ENCODE results near the gene LRRC4C.

LRRC4C gene

GRCh38 chr11:41189701-41190436 lies 269.6 kb downstream of the LRRC4C start:
- H3K4me3 ChIP-seq (ENCODE audit: low read depth, low read length): no peak overlapping the region
- DNase-seq (ENCODE audit: low read depth): no peak

DNA sequence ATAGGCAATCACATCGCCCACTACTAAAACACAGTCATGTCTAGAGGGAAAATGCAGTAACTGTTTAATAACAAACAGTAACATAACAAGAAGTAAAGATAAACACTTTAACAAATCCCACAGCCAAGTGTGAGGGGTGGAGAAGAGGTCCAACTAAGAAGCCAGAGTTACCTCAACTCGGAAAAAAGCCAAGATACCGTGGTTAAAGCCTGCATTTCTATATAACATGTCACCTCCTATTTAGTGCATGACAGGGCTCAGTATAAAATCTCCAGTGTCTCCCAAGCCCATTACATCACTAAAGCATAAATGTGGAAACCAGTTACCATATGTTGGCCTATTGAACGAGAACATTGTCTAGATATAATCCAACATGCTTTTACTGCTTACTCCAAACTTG lies 281.7 kb downstream of the LRRC4C start:
- H3K4me3 ChIP-seq (ENCODE audit: low read depth, low read length): no peak overlapping the region
- no peak for DNase-seq (ENCODE audit: low read depth)

DNA sequence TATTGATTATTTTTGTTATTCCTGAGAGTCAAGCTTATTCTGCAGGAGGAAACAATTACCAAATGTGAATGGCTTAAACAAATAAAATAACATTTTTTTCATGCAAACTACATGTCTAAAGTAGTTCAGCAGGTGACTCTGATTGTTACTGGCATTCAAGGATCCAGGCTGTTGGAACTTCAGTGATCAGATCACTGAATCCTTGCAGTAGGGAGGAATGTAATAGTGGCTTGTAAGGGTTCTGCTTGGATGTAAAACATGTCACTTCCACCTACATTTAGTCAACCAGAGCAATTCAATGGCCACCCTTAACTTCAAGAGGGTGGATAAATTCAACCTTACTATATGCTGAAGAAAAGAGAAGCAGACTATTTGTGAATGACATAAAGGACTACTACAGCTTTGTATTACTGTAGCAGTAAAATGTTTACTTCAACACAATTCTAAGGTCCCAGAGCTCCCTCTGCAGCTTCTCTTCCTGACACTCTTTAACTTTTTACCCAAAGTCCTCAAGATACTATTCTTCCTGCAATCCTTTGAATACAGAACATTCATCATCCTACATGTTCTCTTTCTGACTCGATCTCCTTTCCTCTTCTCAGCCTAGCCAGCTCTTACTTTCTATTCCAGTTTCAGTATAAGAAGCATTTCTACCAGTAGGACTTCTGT lies 284.0 kb downstream of the LRRC4C start:
- no peak for DNase-seq (ENCODE audit: low read depth)

DNA sequence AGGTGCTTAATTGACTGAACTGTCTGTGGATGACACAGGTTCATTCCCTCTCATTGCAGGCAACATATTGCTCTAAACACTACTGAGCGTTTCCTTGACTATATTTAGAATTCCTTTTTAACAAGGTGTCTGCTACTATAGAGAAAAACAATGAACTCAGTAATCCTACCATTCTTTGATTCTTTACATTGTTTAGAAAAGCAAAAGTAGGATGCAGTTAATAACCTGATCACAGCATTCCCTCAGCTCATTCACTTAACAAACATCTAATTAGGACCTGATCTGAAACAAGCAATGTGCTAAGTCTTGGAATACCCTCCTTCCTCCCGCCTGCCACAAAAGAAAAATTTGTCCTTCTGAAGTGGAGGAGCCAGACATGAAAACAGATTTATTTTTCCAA lies 313.1 kb downstream of the LRRC4C start:
- no peak overlapping the region for H3K4me3 ChIP-seq (ENCODE audit: low read depth, low read length)
- no peak for DNase-seq (ENCODE audit: low read depth)

More for the DNA sequence above, 284.0 kb downstream of the LRRC4C start:
- no peak overlapping the region for H3K4me3 ChIP-seq (ENCODE audit: low read depth, low read length)

DNA sequence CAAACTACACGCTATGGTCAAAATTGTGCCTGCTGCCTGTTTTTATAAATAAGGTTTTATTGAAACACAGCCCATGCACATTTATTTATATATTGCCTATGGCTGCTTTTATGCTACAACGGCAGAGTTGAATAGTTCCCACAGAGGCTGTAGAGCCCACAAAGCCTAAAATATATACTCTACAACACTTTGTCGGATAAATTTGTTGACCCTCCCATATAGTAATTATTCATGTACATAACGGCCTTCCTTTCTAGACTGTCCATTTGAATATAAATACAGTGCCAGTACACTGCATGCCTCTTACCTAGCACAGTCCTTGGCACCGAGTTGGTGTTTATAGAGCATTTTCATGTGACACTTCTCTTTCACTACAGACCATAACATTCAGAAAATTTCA lies 314.0 kb downstream of the LRRC4C start:
- no peak for DNase-seq (ENCODE audit: low read depth)
- H3K4me3 ChIP-seq (ENCODE audit: low read depth, low read length): no peak overlapping the region

DNA sequence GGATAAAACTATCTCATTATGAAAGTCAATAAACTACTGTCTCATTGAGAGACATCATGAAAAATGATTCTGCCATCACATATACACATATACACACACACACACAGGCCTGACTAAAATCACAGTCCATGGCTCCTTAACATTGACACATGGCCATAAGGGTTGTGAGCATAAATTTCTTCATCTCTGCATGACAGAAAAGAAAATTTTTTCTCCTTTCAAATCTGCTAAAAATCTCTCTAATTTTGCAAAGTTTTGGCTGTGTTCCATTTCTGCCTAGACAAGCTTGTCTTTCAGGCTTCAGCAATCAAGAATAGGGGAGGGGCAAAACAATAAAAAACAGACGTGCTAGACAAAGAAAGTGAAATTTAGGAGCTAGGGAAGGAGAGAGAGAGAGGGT lies 324.5 kb downstream of the LRRC4C start:
- H3K4me3 ChIP-seq (ENCODE audit: low read depth, low read length): no peak overlapping the region
- DNase-seq (ENCODE audit: low read depth): no peak

DNA sequence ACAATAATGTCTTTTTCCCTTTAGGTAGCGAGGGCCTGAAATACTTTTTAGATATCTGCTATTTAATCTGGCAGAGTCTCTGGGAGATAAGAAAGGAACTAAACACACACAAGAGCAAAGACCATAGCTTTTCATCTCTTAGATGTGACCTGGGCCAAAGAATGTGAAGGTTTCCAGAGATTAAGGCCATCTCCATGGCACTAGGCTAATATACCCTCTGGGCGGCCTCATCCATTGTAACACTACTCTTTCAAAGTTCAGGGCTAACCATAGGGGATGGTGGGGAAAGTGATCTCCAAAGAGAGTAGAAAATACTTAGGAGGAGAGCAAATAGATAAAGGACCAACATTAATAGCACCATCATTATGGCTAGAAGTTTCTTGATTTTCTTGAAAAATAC lies 326.4 kb downstream of the LRRC4C start:
- no peak for DNase-seq (ENCODE audit: low read depth)
- H3K4me3 ChIP-seq (ENCODE audit: low read depth, low read length): no peak overlapping the region

DNA sequence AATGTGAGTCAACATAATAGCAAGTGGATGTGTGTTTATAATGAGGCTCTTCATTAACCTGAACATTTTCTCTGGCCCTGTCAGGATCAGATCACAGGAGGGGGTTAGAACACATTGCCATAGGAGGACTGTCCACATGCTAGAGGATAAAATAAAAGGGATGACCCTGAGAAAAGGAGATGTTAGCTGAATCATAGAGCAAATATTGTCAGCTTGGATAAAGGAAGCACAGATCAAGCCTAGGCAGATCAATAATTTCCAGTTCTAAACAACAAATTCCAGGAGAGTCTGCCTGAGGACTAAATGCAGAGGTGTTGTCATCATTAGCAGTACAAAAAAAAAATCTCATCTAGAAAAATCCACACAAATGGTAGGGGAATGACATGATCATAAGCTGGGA lies 337.9 kb downstream of the LRRC4C start:
- H3K4me3 ChIP-seq (ENCODE audit: low read depth, low read length): no peak overlapping the region
- no peak for DNase-seq (ENCODE audit: low read depth)

GRCh38 chr11:41119484-41119883 lies 340.0 kb downstream of the LRRC4C start:
- no peak for DNase-seq (ENCODE audit: low read depth)
- no peak overlapping the region for H3K4me3 ChIP-seq (ENCODE audit: low read depth, low read length)

- no peak for DNase-seq (ENCODE audit: low read depth)
- no peak overlapping the region for H3K4me3 ChIP-seq (ENCODE audit: low read depth, low read length)
Measured at GRCh38 chr11:41118521-41118920, 340.9 kb downstream of the LRRC4C start.

DNA sequence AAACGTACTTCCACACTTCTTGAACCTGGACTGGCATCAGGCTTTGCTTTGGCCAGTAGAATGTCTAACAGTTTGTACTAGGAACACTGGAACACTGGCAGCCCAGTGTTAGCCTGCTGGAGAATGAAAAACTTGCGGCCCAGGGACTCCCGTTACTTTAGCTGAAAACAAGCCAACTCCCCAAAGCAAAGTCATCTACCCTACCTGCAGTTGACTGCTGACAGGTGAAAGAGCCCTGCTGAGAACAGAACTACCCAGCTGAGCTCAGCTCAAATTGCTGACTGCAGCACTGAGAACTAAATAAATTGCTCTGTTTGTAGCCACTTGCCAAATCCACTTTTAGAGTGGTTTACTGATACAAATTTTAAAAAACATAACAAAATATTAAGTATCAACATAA lies 342.5 kb downstream of the LRRC4C start:
- DNase-seq (ENCODE audit: low read depth): no peak
- H3K4me3 ChIP-seq (ENCODE audit: low read depth, low read length): no peak overlapping the region

DNA sequence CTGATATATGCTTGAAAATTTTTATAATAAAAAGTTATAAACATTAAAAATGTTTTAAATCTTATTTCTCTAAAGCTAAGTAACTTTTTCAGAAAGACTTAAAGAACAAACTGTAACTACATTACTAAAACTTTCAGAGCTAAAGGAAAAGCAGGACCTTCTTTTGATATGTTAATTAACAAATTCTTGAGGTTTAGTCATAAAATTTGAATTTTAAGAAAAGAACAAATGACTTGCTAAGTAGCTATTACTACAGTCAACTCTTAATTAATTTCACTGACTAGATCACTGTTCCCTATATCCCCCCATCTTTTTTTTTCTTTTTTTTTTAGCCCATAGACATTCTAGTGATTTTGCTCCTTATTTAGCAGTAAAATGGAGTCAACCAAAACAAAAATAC lies 344.4 kb downstream of the LRRC4C start:
- H3K4me3 ChIP-seq (ENCODE audit: low read depth, low read length): no peak overlapping the region
- DNase-seq (ENCODE audit: low read depth): no peak

- no peak overlapping the region for H3K4me3 ChIP-seq (ENCODE audit: low read depth, low read length)
Measured at GRCh38 chr11:41113160-41113559, 346.3 kb downstream of the LRRC4C start.

DNA sequence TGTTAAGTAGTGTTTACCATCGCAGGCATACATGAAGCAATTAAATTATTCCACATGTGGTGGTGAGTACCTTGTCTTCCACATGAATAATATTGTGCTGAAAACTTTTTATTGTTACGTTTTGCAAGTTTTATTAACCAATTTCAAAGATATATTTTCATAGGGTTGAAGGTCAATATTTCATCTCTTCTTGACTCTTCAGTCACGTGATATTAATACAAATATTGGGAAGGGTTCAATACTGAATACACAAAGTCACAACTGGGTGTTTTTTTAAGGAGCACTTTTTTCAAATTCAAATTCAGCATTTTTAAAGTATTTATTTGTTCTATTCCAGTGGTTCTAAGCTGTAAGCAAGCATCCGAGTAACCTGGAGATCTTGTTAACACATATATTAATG lies 348.9 kb downstream of the LRRC4C start:
- no peak overlapping the region for H3K4me3 ChIP-seq (ENCODE audit: low read depth, low read length)
- no peak for DNase-seq (ENCODE audit: low read depth)

More at GRCh38 chr11:41113160-41113559, 346.3 kb downstream of the LRRC4C start:
- DNase-seq (ENCODE audit: low read depth): no peak

- no peak for DNase-seq (ENCODE audit: low read depth)
- H3K4me3 ChIP-seq (ENCODE audit: low read depth, low read length): no peak overlapping the region
Measured at GRCh38 chr11:41102471-41102870, 357.0 kb downstream of the LRRC4C start.

- H3K4me3 ChIP-seq (ENCODE audit: low read depth, low read length): no peak overlapping the region
Measured at GRCh38 chr11:41099654-41100053, 359.8 kb downstream of the LRRC4C start.

GRCh38 chr11:41085123-41085522 lies 374.3 kb downstream of the LRRC4C start:
- no peak for DNase-seq (ENCODE audit: low read depth)
- H3K4me3 ChIP-seq (ENCODE audit: low read depth, low read length): no peak overlapping the region

More at GRCh38 chr11:41099654-41100053, 359.8 kb downstream of the LRRC4C start:
- no peak for DNase-seq (ENCODE audit: low read depth)

DNA sequence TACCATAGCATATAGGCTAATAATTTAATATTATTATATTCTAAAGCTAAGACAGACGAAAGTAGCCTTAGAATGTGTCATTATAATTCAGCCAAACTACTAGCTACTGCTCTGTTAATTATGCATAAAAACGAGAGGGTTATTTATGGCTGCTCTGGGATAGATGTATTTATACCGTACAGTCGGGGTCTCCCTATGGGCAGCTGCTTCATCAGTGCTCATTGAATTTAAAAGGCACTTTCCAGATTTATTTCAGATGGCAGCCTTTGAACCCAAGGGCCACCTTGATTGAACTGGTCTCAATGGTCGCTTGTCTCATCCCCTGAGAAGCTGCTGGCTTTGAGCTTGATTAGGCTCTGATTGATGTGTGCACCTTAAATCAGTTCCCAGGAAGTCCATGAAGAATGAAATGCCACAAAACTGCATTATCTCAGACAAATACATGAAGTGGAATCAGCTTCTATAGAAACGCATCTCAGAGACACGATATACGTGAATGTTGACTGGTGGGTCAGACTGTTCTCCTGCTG lies 377.6 kb downstream of the LRRC4C start:
- no peak overlapping the region for H3K4me3 ChIP-seq (ENCODE audit: low read depth, low read length)
- DNase-seq (ENCODE audit: low read depth): no peak

- no peak for DNase-seq (ENCODE audit: low read depth)
- H3K4me3 ChIP-seq (ENCODE audit: low read depth, low read length): no peak overlapping the region
Measured at GRCh38 chr11:41074318-41074717, 385.1 kb downstream of the LRRC4C start.

DNA sequence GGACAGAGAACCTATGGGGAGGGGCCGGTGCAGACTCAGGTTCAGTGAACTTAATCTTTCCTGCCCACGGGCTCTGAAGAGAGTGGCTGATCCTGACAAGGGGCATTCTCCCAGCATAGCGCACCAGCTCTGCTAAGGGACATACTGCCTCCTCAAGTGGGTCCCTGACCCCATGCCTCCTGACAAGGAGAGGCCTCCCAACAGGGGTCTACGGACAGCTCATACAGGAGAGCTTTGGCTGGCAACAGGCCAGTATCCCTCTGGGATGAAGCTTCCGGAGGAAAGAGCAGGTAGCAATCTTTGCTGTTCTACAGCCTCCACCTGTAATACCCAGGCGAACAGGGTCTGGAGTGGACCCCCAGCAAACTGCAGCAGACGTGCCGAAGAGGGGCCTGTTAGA lies 394.0 kb downstream of the LRRC4C start:
- no peak for DNase-seq (ENCODE audit: low read depth)
- no peak overlapping the region for H3K4me3 ChIP-seq (ENCODE audit: low read depth, low read length)

DNA sequence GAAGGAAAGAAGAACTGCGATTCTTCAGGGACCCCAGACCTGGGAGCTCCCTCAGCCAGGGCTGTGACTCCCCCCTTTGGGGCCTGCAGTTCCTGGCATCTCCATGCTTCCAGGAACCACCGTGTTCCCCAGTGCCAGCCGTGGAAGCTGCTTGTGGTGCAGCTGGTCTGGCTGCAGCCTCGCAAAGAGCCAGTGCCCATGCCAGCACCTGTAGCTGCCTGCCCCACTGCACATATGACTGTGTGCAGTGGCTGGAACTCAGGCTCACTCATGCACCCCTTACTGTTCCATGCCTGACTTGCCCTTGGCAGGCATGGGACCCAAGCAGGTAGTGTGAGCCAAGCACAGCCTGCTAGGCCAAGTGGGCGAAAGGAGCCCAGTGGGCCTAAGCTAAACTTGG lies 401.3 kb downstream of the LRRC4C start:
- H3K4me3 ChIP-seq (ENCODE audit: low read depth, low read length): no peak overlapping the region
- DNase-seq (ENCODE audit: low read depth): no peak
